WI38 (cell line): ENCODE results near the gene ZC3H18.

ENCODE experiments used
- H3K4me3 ChIP-seq: 2 replicates; pipeline ENCODE4 v1.5.1; 2011; ENCODE audit warnings: low read depth, mild to moderate bottlenecking, control low read depth, low read length
- TF ChIP-seq, protein P1 (sequence below): IDR thresholded peaks from 2 replicates; pipeline ENCODE4 v1.5.1; 2012; ENCODE audit warnings: low read depth, mild to moderate bottlenecking, control low read depth, low read length

Gene ZC3H18

DNA sequence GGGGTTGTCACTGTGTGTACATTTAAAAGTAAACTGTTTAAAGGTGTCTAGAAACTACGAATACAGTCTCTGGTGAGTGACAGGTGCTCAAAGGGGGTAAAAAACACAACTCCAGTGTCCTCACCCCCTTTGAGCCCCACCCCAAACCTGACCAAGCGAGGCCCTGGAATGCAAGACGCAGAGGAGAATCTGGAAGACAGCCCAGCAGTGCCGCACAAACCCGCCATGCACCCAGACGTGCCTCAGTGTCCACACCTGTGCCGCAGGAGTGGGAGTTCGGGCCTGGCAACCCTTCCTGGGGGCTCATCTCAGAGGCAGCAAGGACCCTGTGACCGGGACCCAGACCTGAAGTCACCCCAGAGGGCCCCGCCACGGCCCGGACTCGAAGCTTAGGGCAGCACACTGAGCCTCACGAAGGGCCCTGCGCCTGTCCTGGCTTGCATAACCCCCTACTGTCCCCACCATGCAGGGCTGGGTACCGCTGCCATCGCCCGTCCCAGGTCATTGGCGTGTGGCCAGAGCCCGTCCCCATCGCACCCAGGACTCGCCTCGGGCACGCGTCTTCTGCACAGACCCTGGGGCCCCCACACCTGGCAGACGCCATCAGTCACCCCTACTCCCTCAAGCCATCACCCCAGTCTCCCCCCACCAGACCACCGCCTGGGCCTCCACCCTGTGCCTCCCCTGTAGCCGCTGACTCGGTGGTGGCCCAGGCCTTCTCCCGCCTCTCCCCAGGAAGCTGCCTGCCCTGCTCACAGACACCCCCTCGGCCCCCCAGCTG is 33.0 kb upstream of the ZC3H18 start:
- TF ChIP-seq, protein P1, sequence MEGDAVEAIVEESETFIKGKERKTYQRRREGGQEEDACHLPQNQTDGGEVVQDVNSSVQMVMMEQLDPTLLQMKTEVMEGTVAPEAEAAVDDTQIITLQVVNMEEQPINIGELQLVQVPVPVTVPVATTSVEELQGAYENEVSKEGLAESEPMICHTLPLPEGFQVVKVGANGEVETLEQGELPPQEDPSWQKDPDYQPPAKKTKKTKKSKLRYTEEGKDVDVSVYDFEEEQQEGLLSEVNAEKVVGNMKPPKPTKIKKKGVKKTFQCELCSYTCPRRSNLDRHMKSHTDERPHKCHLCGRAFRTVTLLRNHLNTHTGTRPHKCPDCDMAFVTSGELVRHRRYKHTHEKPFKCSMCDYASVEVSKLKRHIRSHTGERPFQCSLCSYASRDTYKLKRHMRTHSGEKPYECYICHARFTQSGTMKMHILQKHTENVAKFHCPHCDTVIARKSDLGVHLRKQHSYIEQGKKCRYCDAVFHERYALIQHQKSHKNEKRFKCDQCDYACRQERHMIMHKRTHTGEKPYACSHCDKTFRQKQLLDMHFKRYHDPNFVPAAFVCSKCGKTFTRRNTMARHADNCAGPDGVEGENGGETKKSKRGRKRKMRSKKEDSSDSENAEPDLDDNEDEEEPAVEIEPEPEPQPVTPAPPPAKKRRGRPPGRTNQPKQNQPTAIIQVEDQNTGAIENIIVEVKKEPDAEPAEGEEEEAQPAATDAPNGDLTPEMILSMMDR, result no peak
- H3K4me3 ChIP-seq, result no peak overlapping the region

DNA sequence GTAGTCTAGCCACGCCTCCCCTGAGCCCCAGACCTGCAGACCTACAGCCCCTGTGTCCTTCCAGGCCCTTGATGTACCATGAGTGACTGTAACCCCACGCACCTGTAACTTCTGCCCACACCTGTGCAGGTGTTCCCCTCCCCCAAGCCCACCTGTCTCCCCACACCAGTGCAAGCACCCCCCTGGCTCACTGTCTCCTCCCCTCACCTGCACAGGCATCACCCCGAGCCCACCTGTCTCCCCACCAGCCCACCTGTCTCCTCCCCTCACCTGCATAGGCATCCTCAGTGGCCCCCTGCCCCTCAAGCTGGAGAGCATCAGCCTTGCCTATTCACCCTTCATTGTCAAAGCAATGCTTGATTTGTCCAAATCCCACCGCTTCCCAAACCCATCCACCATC is 32.3 kb upstream of the ZC3H18 start:
- TF ChIP-seq, protein P1, result no peak
- no peak overlapping the region for H3K4me3 ChIP-seq

DNA sequence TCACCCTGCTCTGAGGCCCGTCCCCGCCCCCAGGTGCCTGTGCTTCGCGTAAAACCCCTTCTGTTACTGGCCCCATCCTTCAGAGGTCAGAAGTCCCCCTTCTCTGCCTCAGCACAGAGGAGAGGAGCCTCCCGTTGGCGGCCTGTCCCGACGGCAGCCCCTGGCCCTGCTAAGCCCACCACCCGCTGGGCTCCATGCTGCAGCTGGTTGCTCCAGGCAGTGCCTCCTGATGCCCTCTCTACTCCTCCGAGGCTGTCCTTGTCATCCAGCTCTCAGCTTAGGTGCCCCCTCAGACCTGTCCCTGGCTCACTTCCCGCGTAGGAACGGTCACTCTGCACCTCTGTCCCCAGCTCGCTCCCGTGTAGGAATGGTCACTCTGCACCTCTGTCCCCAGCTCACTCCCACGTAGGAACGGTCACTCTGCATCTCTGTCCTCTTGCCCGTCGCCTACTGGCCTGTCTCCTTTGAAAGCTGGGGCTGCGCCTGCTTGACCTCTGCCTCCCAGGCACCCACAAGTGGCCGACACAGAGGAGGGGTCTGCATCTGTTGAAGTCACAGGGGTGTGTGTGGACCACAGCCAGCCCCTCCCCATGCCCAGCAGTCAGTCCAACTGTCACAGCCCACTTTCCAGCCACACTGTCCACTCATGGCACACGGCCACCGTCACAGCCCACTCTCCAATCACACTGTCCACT is 31.7 kb upstream of the ZC3H18 start:
- no peak overlapping the region for H3K4me3 ChIP-seq
- TF ChIP-seq, protein P1, result no peak

DNA sequence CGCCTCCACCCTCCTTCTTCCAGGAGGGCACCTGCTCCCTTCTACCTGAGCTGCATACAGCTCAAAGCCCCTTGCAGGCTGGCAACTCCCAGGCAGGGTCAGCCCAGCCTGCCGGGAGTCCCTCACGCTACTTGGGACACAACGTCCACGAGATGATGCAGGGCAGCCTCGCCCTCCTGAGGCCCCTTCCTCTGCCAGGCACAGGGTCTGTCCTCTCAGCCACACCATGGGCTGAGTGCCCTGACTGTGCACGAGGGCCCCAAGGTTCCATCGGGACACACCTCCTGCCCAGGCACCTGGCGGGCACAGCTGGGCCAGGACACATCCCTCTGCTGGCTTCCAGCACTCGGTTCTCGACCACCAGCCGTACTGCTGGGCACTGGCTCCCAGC is 30.9 kb upstream of the ZC3H18 start:
- H3K4me3 ChIP-seq, result no peak overlapping the region
- TF ChIP-seq, protein P1, result no peak

DNA sequence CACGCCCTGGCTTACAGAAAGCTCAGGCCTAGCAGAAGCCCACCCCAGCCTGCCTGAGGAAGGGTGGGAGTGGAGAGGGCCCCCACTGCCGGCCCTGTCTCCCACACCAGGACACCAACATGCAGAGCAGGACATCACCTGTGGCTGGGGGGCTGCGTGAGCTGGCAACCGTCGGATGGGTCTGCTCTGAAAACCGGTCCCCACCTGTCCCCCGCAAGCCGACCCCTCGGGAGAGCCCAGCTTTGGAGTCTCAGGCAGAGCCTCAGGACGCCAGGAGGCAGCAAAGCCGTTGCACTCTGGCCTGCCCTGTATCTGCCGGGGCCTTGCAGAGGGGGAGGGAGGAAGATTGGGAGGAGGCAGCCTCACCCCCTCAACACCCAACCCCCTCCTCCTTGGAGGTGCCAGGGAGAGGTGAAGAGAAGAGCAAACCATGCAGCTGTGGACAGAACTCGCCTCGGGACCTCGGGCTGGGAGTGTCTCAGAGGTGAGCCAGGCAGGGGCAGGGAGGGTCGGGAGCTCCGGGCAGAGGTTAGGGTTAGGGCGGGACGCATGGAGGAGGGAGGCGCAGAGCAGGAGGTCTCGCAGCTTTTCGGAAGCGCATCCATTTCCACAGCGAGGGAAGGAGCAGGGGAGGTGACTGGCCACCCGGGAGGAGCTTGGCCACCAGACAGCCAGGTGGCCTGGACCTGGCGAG is 30.4 kb upstream of the ZC3H18 start:
- TF ChIP-seq, protein P1, result no peak
- H3K4me3 ChIP-seq, result no peak overlapping the region

DNA sequence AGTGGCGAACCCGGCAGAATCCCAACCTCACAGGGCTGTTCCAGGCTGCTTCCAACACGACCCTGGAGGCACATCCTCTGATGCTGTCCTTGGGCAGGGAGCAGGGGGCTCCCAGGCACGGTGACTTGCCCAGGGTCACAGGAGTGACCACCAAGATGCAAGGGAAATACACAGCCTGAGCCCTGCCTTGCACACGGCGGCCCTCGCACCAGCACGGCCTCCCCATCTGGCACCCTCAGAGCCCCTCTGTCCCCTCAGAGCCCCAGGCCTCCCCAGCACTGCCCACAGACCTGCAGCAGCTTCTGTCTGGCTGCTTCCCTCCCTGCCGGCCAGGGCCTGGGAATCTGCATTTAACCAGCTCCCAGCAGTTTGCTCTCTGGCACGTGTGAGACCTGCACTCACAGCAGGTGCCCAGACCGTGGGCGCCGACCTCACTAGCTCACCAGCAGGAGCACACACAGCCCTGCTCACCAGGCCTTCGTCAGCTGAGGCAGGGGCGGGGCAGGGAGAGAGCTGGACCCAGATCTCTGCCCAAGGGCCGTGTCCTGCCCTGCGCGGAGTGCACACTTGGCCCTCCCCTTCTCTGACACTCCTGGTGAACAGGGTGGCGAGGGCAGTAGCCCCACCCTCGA is 29.7 kb upstream of the ZC3H18 start:
- H3K4me3 ChIP-seq, result no peak overlapping the region
- TF ChIP-seq, protein P1, result no peak
